Ascending aorta (tissue), 2 donors: ENCODE data around the gene CD37. TPM values are rescaled to one million over a fixed set of nuclear protein-coding genes. Genes with fewer than 3 reads are reported as not detected.
"Not testable (repeated sequence)": the region's sequence is repeated elsewhere in the genome, so short reads cannot be mapped to it uniquely, and the experiment has no call there.

ENCODE experiments used
- DNase-seq, 2 donors: peaks; one replicate each; pipeline ENCODE4 v3.0.0-alpha.2; 2019; ENCODE audit warnings: low spot score in 2 of 2
- H3K27ac ChIP-seq, 2 donors: fragments of 200-600 bp; sonication (generic); one replicate each; pipeline ENCODE4 v1.5.1; 2016 to 2017; ENCODE audit warnings: mild to moderate bottlenecking in 1 of 2
- H3K27me3 ChIP-seq: fragments of 200-600 bp; sonication (generic); one replicate; pipeline ENCODE4 v1.5.1; 2017
- H3K36me3 ChIP-seq, 2 donors: fragments of 200-600 bp; sonication (generic); one replicate each; pipeline ENCODE4 v1.5.1; 2016
- H3K4me1 ChIP-seq, 2 donors: fragments of 200-600 bp; sonication (generic); one replicate each; pipeline ENCODE4 v1.5.1; 2016 to 2017; ENCODE audit warnings: mild to moderate bottlenecking in 1 of 2
- H3K4me3 ChIP-seq, 2 donors: fragments of 200-600 bp; sonication (generic); one replicate each; pipeline ENCODE4 v1.5.1; 2016 to 2017; ENCODE audit warnings: mild to moderate bottlenecking in 1 of 2
- H3K9me3 ChIP-seq, 2 donors: fragments of 200-600 bp; sonication (generic); one replicate each; pipeline ENCODE4 v1.5.1; 2016
- CTCF ChIP-seq, 3 experiments: fragments of 200-600 bp in 2 of 3; fragments of 450-650 bp in 1 of 3; sonication (generic) in 2 of 3; IDR thresholded peaks; one replicate each; pipeline ENCODE4 v1.5.1; 2016 to 2019; ENCODE audit warnings: antibody characterized with exemption in 3 of 3, mild to moderate bottlenecking in 1 of 3, moderate library complexity in 1 of 3
- intact Hi-C: fragments of 100-400 bp; cut with DNase I; formaldehyde crosslinking; loops from one replicate; pipeline ENCODE4 v1.15.1; 2023
- total RNA-seq: library from RNA; depleted of rRNA; stranded (reverse); fragments of >200 nt; gene quantifications from one replicate; pipeline ENCODE4 v1.1.0, GENCODE V29; 2016

CD37 gene
- total RNA-seq, 1 donor from 2014 or later, result 15.6 TPM

GRCh38 chr19:49295208-49295880, 39.9 kb upstream of the CD37 start:
- no peak overlapping the region for H3K4me3 ChIP-seq
- no peaks in the 10 kb centered on the region for H3K27me3 ChIP-seq
- no peaks in the 10 kb centered on the region for H3K4me1 ChIP-seq
- DNase-seq, result no peak
- no peaks in the 10 kb centered on the region for H3K9me3 ChIP-seq
- no peak for TF ChIP-seq CTCF (IDR thresholded peaks at IDR 0.05)
- H3K36me3 ChIP-seq, result peaks cover 0 to 6% of the 10 kb centered on the region in 2 donors
- H3K27ac ChIP-seq, result no peak overlapping the region
- intact Hi-C loops, result no loop called here

GRCh38 chr19:49297403-49297802, 37.8 kb upstream of the CD37 start:
- TF ChIP-seq CTCF (IDR thresholded peaks at IDR 0.05), result no peak
- H3K9me3 ChIP-seq, result no peaks in the 10 kb centered on the region
- H3K36me3 ChIP-seq, result peaks cover 0 to 6% of the 10 kb centered on the region in 2 donors
- no peaks in the 10 kb centered on the region for H3K27me3 ChIP-seq
- H3K4me1 ChIP-seq, result no peaks in the 10 kb centered on the region
- no peak overlapping the region for H3K27ac ChIP-seq
- intact Hi-C loops, result no loop called here
- H3K4me3 ChIP-seq, result no peak overlapping the region
- DNase-seq, result no peak

GRCh38 chr19:49298653-49299052, 36.6 kb upstream of the CD37 start:
- DNase-seq, H3K4me3 ChIP-seq, H3K4me1 ChIP-seq, H3K9me3 ChIP-seq, H3K27ac ChIP-seq, intact Hi-C loops, H3K27me3 ChIP-seq, H3K36me3 ChIP-seq: not testable (repeated sequence)

- H3K9me3 ChIP-seq, result no peaks in the 10 kb centered on the region
- H3K27me3 ChIP-seq, result no peaks in the 10 kb centered on the region
- peak in 1 of 2 donors; percentile 78 for DNase-seq
- no peaks in the 10 kb centered on the region for H3K4me1 ChIP-seq
- TF ChIP-seq CTCF (IDR thresholded peaks at IDR 0.05), result peak in 2 of 3 experiments; percentile 62 to 66
- intact Hi-C loops, result no loop called here
- no peak overlapping the region for H3K4me3 ChIP-seq
- no peak overlapping the region for H3K27ac ChIP-seq
- H3K36me3 ChIP-seq, result no peaks in the 10 kb centered on the region
Measured at GRCh38 chr19:49301165-49301865, 33.9 kb upstream of the CD37 start.

- no peaks in the 10 kb centered on the region for H3K36me3 ChIP-seq
- H3K27ac ChIP-seq, result no peak overlapping the region
- H3K4me1 ChIP-seq, result no peaks in the 10 kb centered on the region
- H3K27me3 ChIP-seq, result no peaks in the 10 kb centered on the region
- no peak for DNase-seq
- intact Hi-C loops, result no loop called here
- no peak for TF ChIP-seq CTCF (IDR thresholded peaks at IDR 0.05)
- no peaks in the 10 kb centered on the region for H3K9me3 ChIP-seq
- no peak overlapping the region for H3K4me3 ChIP-seq
Measured at GRCh38 chr19:49301866-49302252, 33.3 kb upstream of the CD37 start.

- H3K36me3 ChIP-seq, result peaks cover 8 to 11% of the 10 kb centered on the region in 2 donors
- H3K27ac ChIP-seq, H3K9me3 ChIP-seq, H3K27me3 ChIP-seq, H3K4me3 ChIP-seq, DNase-seq, H3K4me1 ChIP-seq, intact Hi-C loops: not testable (repeated sequence)
Measured at GRCh38 chr19:49306734-49307133, 28.5 kb upstream of the CD37 start.
